Activated CD8-positive, alpha-beta memory T cell treated with anti-CD3 and anti-CD28 coated beads, Interleukin-2, amount 50 U/mL, for 48 hours (primary cell): Measurements from ENCODE around the gene NFE2.
"Not testable (repeated sequence)": the region's sequence is repeated elsewhere in the genome, so short reads cannot be mapped to it uniquely, and the experiment has no call there.

Source experiments
- DNase-seq: peaks from one replicate; pipeline ENCODE4 v3.0.0-alpha.2; 2020

The NFE2 gene

GRCh38 chr12:54304187-54304810, 3.5 kb upstream of the NFE2 start:
- DNase-seq = no peak

- no peak for DNase-seq
Observed at GRCh38 chr12:54303640-54304039, 2.8 kb upstream of the NFE2 start.

- DNase-seq = no peak
Observed at GRCh38 chr12:54301428-54302048, 723 bp upstream of the NFE2 start.

- DNase-seq = no peak
Observed at GRCh38 chr12:54300225-54300731, 537 bp downstream of the NFE2 start.

GRCh38 chr12:54299515-54300224, 1.1 kb downstream of the NFE2 start:
- DNase-seq = no peak

GRCh38 chr12:54298904-54299303, 1.9 kb downstream of the NFE2 start:
- no peak for DNase-seq

GRCh38 chr12:54296393-54297099, 4.3 kb downstream of the NFE2 start:
- DNase-seq = no peak

GRCh38 chr12:54294953-54295566, 5.8 kb downstream of the NFE2 start:
- no peak for DNase-seq

- peak; percentile 84 for DNase-seq
Observed at GRCh38 chr12:54294152-54294952, 6.5 kb downstream of the NFE2 start.

GRCh38 chr12:54292931-54293241, 7.9 kb downstream of the NFE2 start:
- no peak for DNase-seq

GRCh38 chr12:54292083-54292930, 8.5 kb downstream of the NFE2 start:
- DNase-seq = no peak

- DNase-seq = peak; percentile 75
Observed at GRCh38 chr12:54287261-54288157, 13.3 kb downstream of the NFE2 start.

GRCh38 chr12:54286042-54287030, 14.5 kb downstream of the NFE2 start:
- DNase-seq = peak; percentile 76

- no peak for DNase-seq
Observed at GRCh38 chr12:54285150-54286041, 15.4 kb downstream of the NFE2 start.

GRCh38 chr12:54284070-54284780, 16.6 kb downstream of the NFE2 start:
- DNase-seq = not testable (repeated sequence)

GRCh38 chr12:54282949-54283593, 17.7 kb downstream of the NFE2 start:
- peak; percentile 75 for DNase-seq

- DNase-seq = not testable (repeated sequence)
Observed at GRCh38 chr12:54281694-54282093, 19.1 kb downstream of the NFE2 start.
